ENCODE results near the gene SMIM17.

SMIM17 gene

GRCh38 chr19:56663931-56664500 lies 21.1 kb downstream of the SMIM17 start:
- no peak overlapping the region for H3K27ac ChIP-seq
- TF ChIP-seq CTCF (conservative IDR thresholded peaks at IDR 0.05; ENCODE audit: low read depth): no peak
- DNase-seq (ENCODE audit: low spot score): no peak
- ChIA-PET POLR2A (ENCODE audit: low non-redundant PET) (no interaction called here), CTCF (no interaction called here)

GRCh38 chr19:56664511-56664910 lies 21.6 kb downstream of the SMIM17 start:
- no peak for DNase-seq (ENCODE audit: low spot score)
- TF ChIP-seq CTCF (conservative IDR thresholded peaks at IDR 0.05; ENCODE audit: low read depth): no peak
- ChIA-PET CTCF (interaction anchor here (0.7 kb wide), 1 partner anchor 269 kb away, joined by 3 read pairs; no protein-coding TSS in a partner anchor), POLR2A (ENCODE audit: low non-redundant PET) (no interaction called here)
- no peak overlapping the region for H3K27ac ChIP-seq

GRCh38 chr19:56667311-56667870 lies 24.4 kb downstream of the SMIM17 start:
- CTCF ChIA-PET: no interaction called here
- no peak for DNase-seq (ENCODE audit: low spot score)
- POLR2A ChIA-PET (ENCODE audit: low non-redundant PET): no interaction called here
- no peak overlapping the region for H3K27ac ChIP-seq
- no peak for TF ChIP-seq CTCF (conservative IDR thresholded peaks at IDR 0.05; ENCODE audit: low read depth)

- no peak overlapping the region for H3K27ac ChIP-seq
- no peak for DNase-seq (ENCODE audit: low spot score)
- TF ChIP-seq CTCF (conservative IDR thresholded peaks at IDR 0.05; ENCODE audit: low read depth): no peak
- POLR2A ChIA-PET (ENCODE audit: low non-redundant PET): no interaction called here
- CTCF ChIA-PET: no interaction called here
Observed at GRCh38 chr19:56668676-56669075, 25.7 kb downstream of the SMIM17 start.

GRCh38 chr19:56670401-56670960 lies 27.5 kb downstream of the SMIM17 start:
- CTCF ChIA-PET: no interaction called here
- DNase-seq (ENCODE audit: low spot score): no peak
- no peak overlapping the region for H3K27ac ChIP-seq
- no peak for TF ChIP-seq CTCF (conservative IDR thresholded peaks at IDR 0.05; ENCODE audit: low read depth)
- POLR2A ChIA-PET (ENCODE audit: low non-redundant PET): no interaction called here

GRCh38 chr19:56670961-56671612 lies 28.1 kb downstream of the SMIM17 start:
- ChIA-PET CTCF (no interaction called here), POLR2A (ENCODE audit: low non-redundant PET) (no interaction called here)
- no peak overlapping the region for H3K27ac ChIP-seq
- no peak for DNase-seq (ENCODE audit: low spot score)
- no peak for TF ChIP-seq CTCF (conservative IDR thresholded peaks at IDR 0.05; ENCODE audit: low read depth)

Measured in RWPE1 (cell line).